Erythroblast (primary cell): Measurements from ENCODE around the gene RHBDL3.

ENCODE experiments used
- DNase-seq, 2 experiments: peaks; one replicate each; lab custom pipeline; 2025; lab: John Stamatoyannopoulos, UW
- GATA1 ChIP-seq: IDR thresholded peaks from 2 replicates; pipeline ENCODE4 v1.6.1; 2011; ENCODE audit warnings: low read depth, mild to moderate bottlenecking, control low read depth, low read length, moderate library complexity
- POLR2A ChIP-seq: IDR thresholded peaks from 2 replicates; pipeline ENCODE4 v1.6.1; 2011; ENCODE audit warnings: mild to moderate bottlenecking, low read length

The RHBDL3 gene

GRCh38 chr17:32275060-32276042 lies 9.7 kb downstream of the RHBDL3 start:
- DNase-seq: peak; percentile 68 to 86
- TF ChIP-seq POLR2A (no peak), GATA1 (no peak)

- TF ChIP-seq POLR2A: no peak
- TF ChIP-seq GATA1: no peak
- DNase-seq: no peak
These were observed 10.6 kb downstream of the RHBDL3 start for GRCh38 chr17:32276171-32276601.

GRCh38 chr17:32277284-32277683 lies 11.7 kb downstream of the RHBDL3 start:
- DNase-seq: no peak
- TF ChIP-seq POLR2A (no peak), GATA1 (no peak)

GRCh38 chr17:32278815-32279214 lies 13.2 kb downstream of the RHBDL3 start:
- TF ChIP-seq POLR2A (no peak), GATA1 (no peak)
- no peak for DNase-seq

GRCh38 chr17:32279891-32280716 lies 14.5 kb downstream of the RHBDL3 start:
- no peak for DNase-seq
- TF ChIP-seq GATA1: no peak
- no peak for TF ChIP-seq POLR2A

- no peak for TF ChIP-seq POLR2A
- TF ChIP-seq GATA1: no peak
- no peak for DNase-seq
These were observed 15.4 kb downstream of the RHBDL3 start for GRCh38 chr17:32281011-32281451.

GRCh38 chr17:32283745-32284201 lies 18.1 kb downstream of the RHBDL3 start:
- no peak for DNase-seq
- TF ChIP-seq GATA1 (no peak), POLR2A (no peak)

GRCh38 chr17:32285306-32285705 lies 19.7 kb downstream of the RHBDL3 start:
- no peak for TF ChIP-seq GATA1
- TF ChIP-seq POLR2A: no peak
- DNase-seq: peak; percentile 75 to 88

GRCh38 chr17:32285746-32286517 lies 20.3 kb downstream of the RHBDL3 start:
- peak; percentile 54 to 65 for DNase-seq

GRCh38 chr17:32286518-32286900 lies 20.9 kb downstream of the RHBDL3 start:
- peak; percentile 91 to 94 for DNase-seq

More at GRCh38 chr17:32285746-32286517, 20.3 kb downstream of the RHBDL3 start:
- TF ChIP-seq GATA1 (no peak), POLR2A (no peak)

GRCh38 chr17:32287804-32288511 lies 22.3 kb downstream of the RHBDL3 start:
- TF ChIP-seq GATA1: no peak
- no peak for TF ChIP-seq POLR2A
- DNase-seq: no peak

More at GRCh38 chr17:32286518-32286900, 20.9 kb downstream of the RHBDL3 start:
- no peak for TF ChIP-seq POLR2A
- TF ChIP-seq GATA1: peak; percentile 12

GRCh38 chr17:32288615-32289014 lies 23.0 kb downstream of the RHBDL3 start:
- no peak for DNase-seq
- TF ChIP-seq POLR2A (no peak), GATA1 (no peak)
